Activated T-cell treated with anti-CD3 and anti-CD28 coated beads, Interleukin-2, amount 50 U/mL, for 72 hours (primary cell): ENCODE results near the gene CDRT15L2. TPM values are rescaled to one million over a fixed set of nuclear protein-coding genes. Genes with fewer than 3 reads are reported as not detected.
A peak's percentile ranks its signal among the peaks of the same experiment; 100 is the strongest.
"Not testable (repeated sequence)": the region's sequence is repeated elsewhere in the genome, so short reads cannot be mapped to it uniquely, and the experiment has no call there.

Experiments
- ATAC-seq, 2 donors: fragments of 150-1000 bp; cut with Tn5 transposase; replicated peaks in 1 of 2; 2 replicates each; pipeline ENCODE4 v1.10.0; 2021; ENCODE audit warnings: moderate library complexity in 2 of 2, mild to moderate bottlenecking in 1 of 2
- DNase-seq, 2 donors: peaks; one replicate each; pipeline ENCODE4 v3.0.0; 2021 to 2022; ENCODE audit warnings: mixed read lengths in 1 of 2
- H3K27ac Mint-ChIP-seq: one replicate; pipeline ENCODE4 v1.8.0; 2022; ENCODE audit warnings: mild to moderate bottlenecking, moderate library complexity, mixed read lengths
- H3K27me3 Mint-ChIP-seq: one replicate; pipeline ENCODE4 v1.8.0; 2022; ENCODE audit warnings: low read depth, mixed read lengths
- H3K36me3 Mint-ChIP-seq, 2 donors: one replicate each; pipeline ENCODE4 v1.8.0; 2022; ENCODE audit warnings: mixed read lengths in 2 of 2, mild to moderate bottlenecking in 1 of 2; ENCODE audit not compliant: insufficient read depth in 2 of 2
- H3K4me1 Mint-ChIP-seq: one replicate; pipeline ENCODE4 v1.8.0; 2022; ENCODE audit warnings: low read depth, mixed read lengths
- H3K4me3 Mint-ChIP-seq, 2 donors: one replicate each; pipeline ENCODE4 v1.8.0; 2022; ENCODE audit warnings: mild to moderate bottlenecking in 2 of 2, mixed read lengths in 2 of 2, moderate library complexity in 2 of 2
- H3K9me3 Mint-ChIP-seq, 2 donors: one replicate each; pipeline ENCODE4 v1.8.0; 2022; ENCODE audit warnings: mixed read lengths in 2 of 2
- total RNA-seq, 2 donors: library from RNA; stranded (reverse); gene quantifications; one replicate each; pipeline ENCODE4 v1.2.3, GENCODE V29; 2022

CDRT15L2 gene
- total RNA-seq = not detected

GRCh38 chr17:20579424-20579823 is at the start of gene CDRT15L2:
CDRT15L2 (plus strand) TSS chr17:20579724; CDS start chr17:20579744, 20 bp downstream.
- H3K9me3 Mint-ChIP-seq, H3K36me3 Mint-ChIP-seq, ATAC-seq, H3K4me3 Mint-ChIP-seq, H3K27me3 Mint-ChIP-seq, H3K4me1 Mint-ChIP-seq, H3K27ac Mint-ChIP-seq, DNase-seq: not testable (repeated sequence)

GRCh38 chr17:20530104-20530503 is 49.4 kb upstream of the CDRT15L2 start:
- not testable (repeated sequence) for ATAC-seq, H3K36me3 Mint-ChIP-seq, DNase-seq, H3K9me3 Mint-ChIP-seq, H3K27me3 Mint-ChIP-seq
- H3K4me3 Mint-ChIP-seq = peak overlapping the region; percentile 58 to 79
- peak overlapping the region; percentile 14 for H3K27ac Mint-ChIP-seq
- peaks cover 12% of the 10 kb centered on the region for H3K4me1 Mint-ChIP-seq

- ATAC-seq, H3K9me3 Mint-ChIP-seq, DNase-seq, H3K27me3 Mint-ChIP-seq, H3K36me3 Mint-ChIP-seq: not testable (repeated sequence)
- Mint-ChIP-seq H3K27ac (peak overlapping the region; percentile 70), H3K4me1 (peaks cover 12% of the 10 kb centered on the region), H3K4me3 (peak overlapping the region; percentile 71 to 78)
Observed at GRCh38 chr17:20532544-20533090, 46.9 kb upstream of the CDRT15L2 start.

- H3K27me3 Mint-ChIP-seq, H3K36me3 Mint-ChIP-seq, DNase-seq, ATAC-seq, H3K9me3 Mint-ChIP-seq: not testable (repeated sequence)
- H3K27ac Mint-ChIP-seq = peak overlapping the region; percentile 70
- peak overlapping the region; percentile 71 to 78 for H3K4me3 Mint-ChIP-seq
- H3K4me1 Mint-ChIP-seq = peaks cover 12% of the 10 kb centered on the region
Observed at GRCh38 chr17:20533206-20533605, 46.3 kb upstream of the CDRT15L2 start.

GRCh38 chr17:20534711-20535550 is 44.6 kb upstream of the CDRT15L2 start:
- H3K4me1 Mint-ChIP-seq = peaks cover 12% of the 10 kb centered on the region
- H3K9me3 Mint-ChIP-seq, H3K4me3 Mint-ChIP-seq, H3K27ac Mint-ChIP-seq, ATAC-seq, DNase-seq, H3K36me3 Mint-ChIP-seq, H3K27me3 Mint-ChIP-seq: not testable (repeated sequence)

- H3K9me3 Mint-ChIP-seq, H3K27me3 Mint-ChIP-seq, H3K36me3 Mint-ChIP-seq, H3K27ac Mint-ChIP-seq, H3K4me1 Mint-ChIP-seq, H3K4me3 Mint-ChIP-seq, DNase-seq: not testable (repeated sequence)
- peak in 1 of 2 donors; percentile 19 for ATAC-seq
Observed at GRCh38 chr17:20540414-20540813, 39.1 kb upstream of the CDRT15L2 start.

- H3K27me3 Mint-ChIP-seq, H3K36me3 Mint-ChIP-seq, H3K4me3 Mint-ChIP-seq, H3K4me1 Mint-ChIP-seq, H3K9me3 Mint-ChIP-seq, DNase-seq, H3K27ac Mint-ChIP-seq, ATAC-seq: not testable (repeated sequence)
Observed at GRCh38 chr17:20540865-20541264, 38.7 kb upstream of the CDRT15L2 start.

GRCh38 chr17:20541853-20542546 is 37.5 kb upstream of the CDRT15L2 start:
- DNase-seq, H3K9me3 Mint-ChIP-seq, H3K27ac Mint-ChIP-seq, H3K4me1 Mint-ChIP-seq, H3K4me3 Mint-ChIP-seq, H3K27me3 Mint-ChIP-seq, H3K36me3 Mint-ChIP-seq: not testable (repeated sequence)
- peak in 1 of 2 donors; percentile 32 for ATAC-seq

GRCh38 chr17:20547923-20548322 is 31.6 kb upstream of the CDRT15L2 start:
- not testable (repeated sequence) for H3K9me3 Mint-ChIP-seq, ATAC-seq, H3K27me3 Mint-ChIP-seq, H3K4me3 Mint-ChIP-seq, H3K27ac Mint-ChIP-seq, DNase-seq, H3K4me1 Mint-ChIP-seq, H3K36me3 Mint-ChIP-seq

GRCh38 chr17:20552920-20553319 is 26.6 kb upstream of the CDRT15L2 start:
- not testable (repeated sequence) for H3K36me3 Mint-ChIP-seq, H3K9me3 Mint-ChIP-seq, H3K27me3 Mint-ChIP-seq, ATAC-seq, H3K4me3 Mint-ChIP-seq, H3K27ac Mint-ChIP-seq, H3K4me1 Mint-ChIP-seq, DNase-seq

GRCh38 chr17:20554728-20555127 is 24.8 kb upstream of the CDRT15L2 start:
- H3K4me1 Mint-ChIP-seq, DNase-seq, ATAC-seq, H3K27me3 Mint-ChIP-seq, H3K9me3 Mint-ChIP-seq, H3K36me3 Mint-ChIP-seq, H3K4me3 Mint-ChIP-seq, H3K27ac Mint-ChIP-seq: not testable (repeated sequence)

- peak; percentile 35 to 47 for ATAC-seq
- not testable (repeated sequence) for DNase-seq, H3K36me3 Mint-ChIP-seq, H3K9me3 Mint-ChIP-seq, H3K4me3 Mint-ChIP-seq, H3K4me1 Mint-ChIP-seq, H3K27me3 Mint-ChIP-seq, H3K27ac Mint-ChIP-seq
Observed at GRCh38 chr17:20555135-20556010, 24.2 kb upstream of the CDRT15L2 start.
